ENCODE data around the gene PLK4. TPM values are rescaled to one million over a fixed set of nuclear protein-coding genes. Genes with fewer than 3 reads are reported as not detected.

The PLK4 gene
- total RNA-seq, 1 donor from 2014 or later: 28.3 TPM

DNA sequence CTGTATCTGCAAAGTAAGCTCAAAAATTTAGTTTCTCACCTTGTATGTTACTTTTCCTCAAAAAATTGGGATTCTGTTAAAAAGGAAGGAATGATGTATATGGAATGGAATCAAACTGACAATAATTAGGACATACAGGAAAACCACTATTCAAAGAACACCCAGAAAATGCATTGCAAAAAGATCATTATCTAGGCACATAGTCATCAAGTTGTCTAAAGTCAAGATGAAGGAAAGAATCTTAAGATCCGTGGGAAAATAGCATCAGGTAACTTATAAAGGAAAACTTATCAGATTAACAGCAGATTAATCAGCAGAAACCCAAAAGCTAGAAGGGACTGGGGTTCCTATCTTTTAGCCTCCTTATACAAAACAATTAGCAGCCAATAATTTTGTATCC lies 23.1 kb upstream of the PLK4 start:
- H3K27me3 Mint-ChIP-seq: no peaks in the 10 kb centered on the region
- H3K36me3 Mint-ChIP-seq: peaks cover 29% of the 10 kb centered on the region
- peaks cover 3% of the 10 kb centered on the region for H3K4me1 Mint-ChIP-seq (ENCODE audit: unreplicated experiment)
- peaks cover 12% of the 10 kb centered on the region for H3K9me3 Mint-ChIP-seq
- peak overlapping the region; percentile 18 for H3K4me3 Mint-ChIP-seq
- DNase-seq (ENCODE audit: extremely low spot score, unreplicated experiment): no peak
- peak overlapping the region; percentile 99 for H3K27ac Mint-ChIP-seq
- TF ChIP-seq, protein P1, sequence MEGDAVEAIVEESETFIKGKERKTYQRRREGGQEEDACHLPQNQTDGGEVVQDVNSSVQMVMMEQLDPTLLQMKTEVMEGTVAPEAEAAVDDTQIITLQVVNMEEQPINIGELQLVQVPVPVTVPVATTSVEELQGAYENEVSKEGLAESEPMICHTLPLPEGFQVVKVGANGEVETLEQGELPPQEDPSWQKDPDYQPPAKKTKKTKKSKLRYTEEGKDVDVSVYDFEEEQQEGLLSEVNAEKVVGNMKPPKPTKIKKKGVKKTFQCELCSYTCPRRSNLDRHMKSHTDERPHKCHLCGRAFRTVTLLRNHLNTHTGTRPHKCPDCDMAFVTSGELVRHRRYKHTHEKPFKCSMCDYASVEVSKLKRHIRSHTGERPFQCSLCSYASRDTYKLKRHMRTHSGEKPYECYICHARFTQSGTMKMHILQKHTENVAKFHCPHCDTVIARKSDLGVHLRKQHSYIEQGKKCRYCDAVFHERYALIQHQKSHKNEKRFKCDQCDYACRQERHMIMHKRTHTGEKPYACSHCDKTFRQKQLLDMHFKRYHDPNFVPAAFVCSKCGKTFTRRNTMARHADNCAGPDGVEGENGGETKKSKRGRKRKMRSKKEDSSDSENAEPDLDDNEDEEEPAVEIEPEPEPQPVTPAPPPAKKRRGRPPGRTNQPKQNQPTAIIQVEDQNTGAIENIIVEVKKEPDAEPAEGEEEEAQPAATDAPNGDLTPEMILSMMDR (conservative IDR thresholded peaks at IDR 0.05): no peak

DNA sequence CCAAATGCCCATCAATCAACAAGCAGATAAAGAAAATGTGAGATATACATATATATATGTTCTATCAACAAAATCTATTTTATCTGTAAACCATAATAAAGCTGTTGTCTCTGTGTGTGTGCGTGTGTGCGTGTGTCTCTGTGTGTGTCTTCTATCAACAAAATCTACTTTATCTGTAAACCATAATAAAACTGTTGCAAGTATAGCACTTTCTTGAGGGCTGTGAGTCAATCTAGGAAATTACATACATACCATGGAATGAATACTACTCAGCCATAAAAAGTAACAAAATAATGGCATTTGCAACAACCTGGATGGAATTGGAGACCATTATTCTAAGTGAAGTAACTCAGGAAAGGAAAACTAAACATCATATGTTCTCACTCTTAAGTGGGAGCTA lies 12.5 kb upstream of the PLK4 start:
- no peak for DNase-seq (ENCODE audit: extremely low spot score, unreplicated experiment)

DNA sequence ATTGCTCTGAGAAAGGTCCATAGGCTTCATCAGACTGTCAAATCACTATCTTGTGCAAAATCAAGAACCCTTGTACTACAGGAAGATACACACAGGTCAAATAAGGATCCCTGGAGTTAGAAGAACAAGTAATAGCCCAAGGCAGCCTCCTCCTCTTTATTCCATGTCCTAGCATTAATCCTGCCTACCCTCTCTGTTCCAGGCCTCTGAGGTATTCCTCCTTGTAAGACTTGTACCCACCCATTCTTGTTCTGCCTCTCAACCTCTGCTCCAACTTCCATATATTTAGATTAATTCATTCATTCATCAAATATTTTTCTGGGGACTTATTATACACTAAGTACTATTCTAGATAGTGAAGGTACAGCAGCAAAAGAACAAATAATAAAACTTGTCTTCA lies 10.4 kb upstream of the PLK4 start:
- TF ChIP-seq, protein P1 (conservative IDR thresholded peaks at IDR 0.05): no peak
- peaks cover 11% of the 10 kb centered on the region for H3K36me3 Mint-ChIP-seq
- peaks cover 4% of the 10 kb centered on the region for H3K9me3 Mint-ChIP-seq
- no peak overlapping the region for H3K4me3 Mint-ChIP-seq
- DNase-seq (ENCODE audit: extremely low spot score, unreplicated experiment): no peak
- H3K27ac Mint-ChIP-seq: no peak overlapping the region
- H3K27me3 Mint-ChIP-seq: no peaks in the 10 kb centered on the region
- no peaks in the 10 kb centered on the region for H3K4me1 Mint-ChIP-seq (ENCODE audit: unreplicated experiment)

More for the DNA sequence above, 12.5 kb upstream of the PLK4 start:
- Mint-ChIP-seq H3K4me1 (ENCODE audit: unreplicated experiment) (no peaks in the 10 kb centered on the region), H3K36me3 (peaks cover 7% of the 10 kb centered on the region), H3K4me3 (no peak overlapping the region), H3K27me3 (no peaks in the 10 kb centered on the region), H3K9me3 (no peaks in the 10 kb centered on the region), H3K27ac (no peak overlapping the region)
- TF ChIP-seq, protein P1 (conservative IDR thresholded peaks at IDR 0.05): no peak

DNA sequence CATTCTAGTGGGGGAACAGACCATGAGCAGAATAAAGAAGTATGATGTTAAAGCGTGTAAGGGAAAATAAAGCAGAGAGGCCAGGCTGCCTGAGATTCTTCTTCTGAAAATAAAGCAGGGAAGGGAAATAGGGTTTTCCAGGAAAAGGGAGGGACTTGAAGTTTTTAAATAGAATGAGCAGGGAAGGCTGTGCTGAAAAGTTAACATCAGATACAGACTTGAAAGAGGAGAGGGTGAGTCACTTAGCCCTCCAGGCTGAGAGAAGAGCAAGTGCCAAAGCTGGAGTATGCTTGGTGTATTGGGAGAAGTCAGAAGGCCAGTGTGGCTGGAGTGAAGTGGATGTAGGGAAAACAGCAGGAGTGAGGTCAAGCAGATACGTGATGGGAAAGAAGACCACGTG lies 10.0 kb upstream of the PLK4 start:
- TF ChIP-seq, protein P1 (conservative IDR thresholded peaks at IDR 0.05): no peak
- Mint-ChIP-seq H3K4me1 (ENCODE audit: unreplicated experiment) (no peaks in the 10 kb centered on the region), H3K9me3 (peaks cover 4% of the 10 kb centered on the region), H3K27ac (no peak overlapping the region), H3K36me3 (peaks cover 11% of the 10 kb centered on the region), H3K27me3 (no peaks in the 10 kb centered on the region), H3K4me3 (no peak overlapping the region)
- no peak for DNase-seq (ENCODE audit: extremely low spot score, unreplicated experiment)

DNA sequence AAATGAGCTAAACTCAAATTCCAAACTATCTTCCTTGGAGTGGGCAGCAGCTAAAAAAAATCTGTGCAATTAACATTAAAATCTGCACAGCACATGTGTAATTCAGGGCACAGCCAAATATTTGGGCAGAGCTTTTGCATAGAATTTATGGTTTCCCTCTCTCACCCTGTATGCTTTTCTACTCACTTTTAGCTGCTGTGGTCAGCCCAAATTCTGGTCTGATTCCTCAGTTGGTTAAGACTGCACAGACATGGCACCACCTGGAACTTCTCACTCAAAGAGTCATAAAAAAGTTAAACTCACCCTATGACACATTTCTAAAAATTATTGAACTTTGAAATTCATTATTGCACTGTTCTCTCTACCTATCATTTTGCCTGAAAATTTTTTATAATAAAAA lies 4.9 kb upstream of the PLK4 start:
- H3K4me1 Mint-ChIP-seq (ENCODE audit: unreplicated experiment): peaks cover 14% of the 10 kb centered on the region
- no peak overlapping the region for H3K4me3 Mint-ChIP-seq
- no peak overlapping the region for H3K27ac Mint-ChIP-seq

More for the DNA sequence above, 4.9 kb upstream of the PLK4 start:
- Mint-ChIP-seq H3K9me3 (peaks cover 4% of the 10 kb centered on the region), H3K27me3 (no peaks in the 10 kb centered on the region), H3K36me3 (peaks cover 4% of the 10 kb centered on the region)
- DNase-seq (ENCODE audit: extremely low spot score, unreplicated experiment): no peak
- TF ChIP-seq, protein P1 (conservative IDR thresholded peaks at IDR 0.05): no peak

Data from type B pancreatic cell (in vitro differentiated cells).